Lower leg skin (tissue), 3 donors: ENCODE data around the gene PPFIA3.

ENCODE experiments used
- CTCF ChIP-seq, 3 donors: fragments of 450-650 bp; IDR thresholded peaks; one replicate each; pipeline ENCODE4 v1.5.1; 2016; ENCODE audit warnings: antibody characterized with exemption in 3 of 3, mild to moderate bottlenecking in 3 of 3, moderate library complexity in 2 of 3
- POLR2A ChIP-seq, 2 donors: fragments of 450-650 bp; IDR thresholded peaks; one replicate each; pipeline ENCODE4 v1.6.1; 2016 to 2017; ENCODE audit warnings: antibody characterized with exemption in 2 of 2, mild to moderate bottlenecking in 1 of 2, moderate library complexity in 1 of 2

GRCh38 chr19:49117677-49118564, 1.4 kb upstream of the PPFIA3 start:
- TF ChIP-seq CTCF (IDR thresholded peaks at IDR 0.05) (no peak), POLR2A (IDR thresholded peaks at IDR 0.05) (no peak)
